Tibial nerve (tissue), 3 donors: ENCODE results near the gene SEC14L5.

Experiments
- POLR2A ChIP-seq, 2 donors: fragments of 450-650 bp; IDR thresholded peaks; one replicate each; pipeline ENCODE4 v1.6.1; 2017; ENCODE audit warnings: antibody characterized with exemption in 2 of 2, mild to moderate bottlenecking in 2 of 2, moderate library complexity in 2 of 2
- TF ChIP-seq, protein P1 (sequence below), 5 experiments: fragments of 200-600 bp in 3 of 5; fragments of 450-650 bp in 2 of 5; sonication (generic) in 3 of 5; IDR thresholded peaks; one replicate each; pipeline ENCODE4 v1.5.1; 2016 to 2019; ENCODE audit warnings: antibody characterized with exemption in 5 of 5, mild to moderate bottlenecking in 3 of 5, moderate library complexity in 2 of 5

DNA sequence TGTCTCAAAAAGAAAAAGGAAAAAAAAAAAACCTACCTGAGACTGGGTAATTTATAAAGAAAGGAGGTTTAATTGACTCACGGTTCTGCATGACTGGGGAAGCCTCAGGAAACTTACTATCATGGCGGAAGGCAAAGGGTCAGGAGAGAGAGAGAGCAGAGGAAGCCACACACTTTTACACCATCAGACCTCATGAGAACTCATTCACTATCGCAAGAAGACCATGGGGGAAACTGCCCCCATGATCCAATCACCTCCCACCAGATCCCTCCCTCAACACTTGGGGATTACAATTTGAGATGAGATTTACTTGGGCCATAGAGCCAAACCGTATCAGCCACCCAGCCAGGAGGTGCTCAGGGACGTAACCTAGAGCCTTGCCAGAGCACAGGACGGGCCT, 54.8 kb downstream of the SEC14L5 start:
- TF ChIP-seq, protein P1, sequence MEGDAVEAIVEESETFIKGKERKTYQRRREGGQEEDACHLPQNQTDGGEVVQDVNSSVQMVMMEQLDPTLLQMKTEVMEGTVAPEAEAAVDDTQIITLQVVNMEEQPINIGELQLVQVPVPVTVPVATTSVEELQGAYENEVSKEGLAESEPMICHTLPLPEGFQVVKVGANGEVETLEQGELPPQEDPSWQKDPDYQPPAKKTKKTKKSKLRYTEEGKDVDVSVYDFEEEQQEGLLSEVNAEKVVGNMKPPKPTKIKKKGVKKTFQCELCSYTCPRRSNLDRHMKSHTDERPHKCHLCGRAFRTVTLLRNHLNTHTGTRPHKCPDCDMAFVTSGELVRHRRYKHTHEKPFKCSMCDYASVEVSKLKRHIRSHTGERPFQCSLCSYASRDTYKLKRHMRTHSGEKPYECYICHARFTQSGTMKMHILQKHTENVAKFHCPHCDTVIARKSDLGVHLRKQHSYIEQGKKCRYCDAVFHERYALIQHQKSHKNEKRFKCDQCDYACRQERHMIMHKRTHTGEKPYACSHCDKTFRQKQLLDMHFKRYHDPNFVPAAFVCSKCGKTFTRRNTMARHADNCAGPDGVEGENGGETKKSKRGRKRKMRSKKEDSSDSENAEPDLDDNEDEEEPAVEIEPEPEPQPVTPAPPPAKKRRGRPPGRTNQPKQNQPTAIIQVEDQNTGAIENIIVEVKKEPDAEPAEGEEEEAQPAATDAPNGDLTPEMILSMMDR (IDR thresholded peaks at IDR 0.05), result no peak
- TF ChIP-seq POLR2A (IDR thresholded peaks at IDR 0.05), result no peak
